CD4-positive, alpha-beta T cell treated with Interleukin-12 subunit alpha and Interleukin-12 subunit beta, for 1 hour (primary cell): ENCODE measurements around the gene TOB1.
"Not testable (repeated sequence)": the region's sequence is repeated elsewhere in the genome, so short reads cannot be mapped to it uniquely, and the experiment has no call there.

Source experiments
- DNase-seq: peaks from one replicate; pipeline ENCODE4 v3.0.0-alpha.2; 2020

TOB1 gene

GRCh38 chr17:50867363-50868139 is 1.4 kb upstream of the TOB1 start:
- DNase-seq = peak; percentile 89

GRCh38 chr17:50866950-50867362 is 802 bp upstream of the TOB1 start:
- DNase-seq = no peak

- no peak for DNase-seq
Measured at GRCh38 chr17:50865868-50866260, 290 bp downstream of the TOB1 start.

- peak; percentile 61 for DNase-seq
Measured at GRCh38 chr17:50865060-50865867, 890 bp downstream of the TOB1 start.

GRCh38 chr17:50864747-50865059 is 1.5 kb downstream of the TOB1 start:
- DNase-seq = no peak

GRCh38 chr17:50863931-50864330 is 2.2 kb downstream of the TOB1 start:
- no peak for DNase-seq

GRCh38 chr17:50863221-50863843 is 2.8 kb downstream of the TOB1 start:
- peak; percentile 46 for DNase-seq

GRCh38 chr17:50861822-50862528 is 4.2 kb downstream of the TOB1 start:
- DNase-seq = no peak

- no peak for DNase-seq
Measured at GRCh38 chr17:50861334-50861676, 4.8 kb downstream of the TOB1 start.

GRCh38 chr17:50859727-50860126 is 6.4 kb downstream of the TOB1 start:
- DNase-seq = not testable (repeated sequence)

GRCh38 chr17:50858486-50859225 is 7.5 kb downstream of the TOB1 start:
- DNase-seq = no peak

GRCh38 chr17:50856431-50856830 is 9.7 kb downstream of the TOB1 start:
- no peak for DNase-seq

GRCh38 chr17:50855708-50856330 is 10.3 kb downstream of the TOB1 start:
- no peak for DNase-seq

GRCh38 chr17:50853781-50854180 is 12.4 kb downstream of the TOB1 start:
- DNase-seq = no peak

- DNase-seq = no peak
Measured at GRCh38 chr17:50853015-50853615, 13.0 kb downstream of the TOB1 start.

GRCh38 chr17:50850640-50851039 is 15.5 kb downstream of the TOB1 start:
- no peak for DNase-seq

GRCh38 chr17:50848711-50849110 is 17.4 kb downstream of the TOB1 start:
- no peak for DNase-seq

- DNase-seq = no peak
Measured at GRCh38 chr17:50848039-50848438, 18.1 kb downstream of the TOB1 start.

GRCh38 chr17:50847566-50847965 is 18.6 kb downstream of the TOB1 start:
- no peak for DNase-seq

GRCh38 chr17:50845240-50846147 is 20.7 kb downstream of the TOB1 start:
- no peak for DNase-seq
